K562 (cell line): ENCODE measurements around the gene DTNBP1. TPM values are rescaled to one million over a fixed set of nuclear protein-coding genes. Genes with fewer than 3 reads are reported as not detected.

Experiments
- ASH1L ChIP-seq: fragments of 450-650 bp; IDR thresholded peaks from 2 replicates; pipeline ENCODE4 v1.6.1; 2018; ENCODE audit warnings: borderline replicate concordance, mild to moderate bottlenecking, low read depth; ENCODE audit not compliant: partially characterized antibody
- CAMTA2 ChIP-seq: fragments of 250-450 bp; sonication (Bioruptor Pico); conservative IDR thresholded peaks from 2 replicates; pipeline ENCODE4 v1.5.1; 2022
- CBX2 ChIP-seq: fragments of 200-600 bp; sonication (generic); IDR thresholded peaks from one replicate; pipeline ENCODE4 v1.6.1; 2012; ENCODE audit warnings: mild to moderate bottlenecking, low read length, inconsistent platforms; ENCODE audit not compliant: insufficient read depth, poor library complexity, severe bottlenecking
- FOXM1 ChIP-seq, 2 experiments: fragments of 450-650 bp in 1 of 2; sonication (generic) in 1 of 2; formaldehyde crosslinking in 1 of 2; IDR thresholded peaks; 2 replicates each; pipeline versions ENCODE4 v1.6.1 to v1.9.0; 2017 to 2022; ENCODE audit warnings: low read depth in 2 of 2, mild to moderate bottlenecking in 2 of 2, missing genetic modification reagents in 1 of 2, moderate library complexity in 1 of 2
- HOMEZ ChIP-seq: fragments of 250-450 bp; sonication (Bioruptor Pico); IDR thresholded peaks from 2 replicates; pipeline ENCODE4 v1.4.0; 2020; ENCODE audit warnings: mild to moderate bottlenecking, moderate library complexity
- KAT8 ChIP-seq: fragments of 450-650 bp; IDR thresholded peaks from 2 replicates; pipeline ENCODE4 v1.6.1; 2016; ENCODE audit warnings: low read depth, mild to moderate bottlenecking
- MBD2 ChIP-seq: sonication (generic); IDR thresholded peaks from 2 replicates; pipeline ENCODE4 v1.6.1; 2016; ENCODE audit warnings: low read depth, borderline replicate concordance
- MED1 ChIP-seq: sonication (generic); formaldehyde crosslinking; IDR thresholded peaks from 2 replicates; pipeline ENCODE4 v1.8.1; 2023; ENCODE audit warnings: missing genetic modification reagents, borderline replicate concordance
- NONO ChIP-seq, 2 experiments: fragments of 200-400 bp in 1 of 2; fragments of 450-650 bp in 1 of 2; formaldehyde crosslinking in 1 of 2; IDR thresholded peaks; 2 replicates each; pipeline ENCODE4 v1.6.1; 2017; ENCODE audit warnings: low read depth in 2 of 2, mild to moderate bottlenecking in 2 of 2, moderate library complexity in 2 of 2, low read length in 1 of 2
- PRDM10 ChIP-seq: fragments of 450-650 bp; IDR thresholded peaks from 2 replicates; pipeline ENCODE4 v1.6.1; 2018; ENCODE audit not compliant: partially characterized antibody
- PRMT5 ChIP-seq: sonication (generic); formaldehyde crosslinking; IDR thresholded peaks from 2 replicates; pipeline ENCODE4 v1.5.0; 2020; ENCODE audit warnings: missing genetic modification reagents
- RBFOX2 ChIP-seq: fragments of 200-400 bp; formaldehyde crosslinking; IDR thresholded peaks from 2 replicates; pipeline ENCODE4 v1.6.1; 2017; ENCODE audit warnings: low read depth, mild to moderate bottlenecking, low read length, moderate library complexity
- THRB ChIP-seq: fragments of 450-650 bp; formaldehyde crosslinking; conservative IDR thresholded peaks from 2 replicates; pipeline ENCODE4 v1.4.0; 2022; ENCODE audit warnings: mild to moderate bottlenecking, missing genetic modification characterization
- ZNF518B ChIP-seq: fragments of 250-450 bp; sonication (Bioruptor Pico); IDR thresholded peaks from 2 replicates; pipeline ENCODE4 v1.5.0; 2021; ENCODE audit warnings: mild to moderate bottlenecking, moderate library complexity
- ZNF707 ChIP-seq: fragments of 250-450 bp; sonication (Bioruptor Pico); conservative IDR thresholded peaks from 2 replicates; pipeline ENCODE4 v1.8.0; 2022; ENCODE audit warnings: inconsistent platforms, mild to moderate bottlenecking, moderate library complexity
- ZNF79 ChIP-seq: fragments of 250-450 bp; sonication (Bioruptor Pico); IDR thresholded peaks from 2 replicates; pipeline ENCODE4 v1.4.0; 2020; ENCODE audit warnings: low read depth, mild to moderate bottlenecking, moderate library complexity
- polyA plus RNA-seq, 8 experiments: library from polyadenylated mRNA; depleted of rRNA in 4 of 8; stranded (reverse) in 5 of 8; unstranded in 3 of 8; fragments of >200 nt; fragmentation: Nextera tagmentation in 2 of 8; fragmentation: Illumina TruSeq in 1 of 8; extraction: Ambion mirVana in 2 of 8; extraction: Trizol in 1 of 8; gene quantifications; 2 replicates each; pipeline versions ENCODE4 v1.2.1 to v1.2.3, GENCODE V29; 2011 to 2014; ENCODE audit warnings: inconsistent platforms in 1 of 8, missing spikeins in 1 of 8
- total RNA-seq, 7 experiments: library from RNA; depleted of rRNA in 6 of 7; stranded (reverse); fragments of >200 nt in 6 of 7; fragmentation: Illumina TruSeq in 2 of 7; extraction: Trizol in 2 of 7; gene quantifications; 2 replicates each; pipeline versions ENCODE4 v1.2.1 to v1.2.3, GENCODE V29; 2011 to 2021; ENCODE audit warnings: low replicate concordance in 1 of 7

DTNBP1 gene
- total and polyA plus RNA-seq, 9 of the 15 experiments (the other 6 are each of a cell fraction or from before 2014, with no cell fraction given) = 16.7 to 54.5 (median 21.4) TPM

GRCh38 chr6:15481390-15482291 is 181.2 kb downstream of the DTNBP1 start (continued):
- TF ChIP-seq PRDM10 = no peak
- no peak for TF ChIP-seq ZNF707 (CRISPR knock-in tag)
- no peak for TF ChIP-seq CAMTA2 (CRISPR knock-in tag)
- TF ChIP-seq HOMEZ (CRISPR knock-in tag) = no peak
- TF ChIP-seq THRB (CRISPR knock-in tag) = no peak
- no peak for TF ChIP-seq ASH1L
- TF ChIP-seq CBX2 = no peak
- no peak for TF ChIP-seq MED1 (CRISPR knock-in tag)
- no peak for TF ChIP-seq ZNF79 (CRISPR knock-in tag)
- TF ChIP-seq FOXM1 (IDR thresholded peaks at IDR 0.05; ENCODE audit: low read depth) = peak; percentile 79; the same call in 1 of the 2 replicates
- TF ChIP-seq FOXM1 (CRISPR knock-in tag; IDR thresholded peaks at IDR 0.05; ENCODE audit: low read depth) = no peak
- no peak for TF ChIP-seq NONO (IDR thresholded peaks at IDR 0.05; ENCODE audit: low read depth in 2 of 2, low read length in 1 of 2)
- no peak for TF ChIP-seq RBFOX2
- no peak for TF ChIP-seq KAT8
- no peak for TF ChIP-seq ZNF518B (CRISPR knock-in tag)
- TF ChIP-seq PRMT5 (CRISPR knock-in tag) = no peak
- TF ChIP-seq MBD2 = 0 out of 2 replicates have a peak, but pooled peaks have one; percentile 42
